ENCODE data around the gene STAT5A.

GRCh38 chr17:42354956-42355843 lies 66.9 kb downstream of the STAT5A start:
- TF ChIP-seq CTCF (IDR thresholded peaks at IDR 0.05; ENCODE audit: insufficient read depth, low read length): no peak
- no peak for TF ChIP-seq SPI1 (IDR thresholded peaks at IDR 0.05; ENCODE audit: borderline replicate concordance, low read depth)
- TF ChIP-seq REST (IDR thresholded peaks at IDR 0.05; ENCODE audit: insufficient replicate concordance, low read depth): no peak
- no peak for TF ChIP-seq POLR2AphosphoS5 (IDR thresholded peaks at IDR 0.05; ENCODE audit: low read depth)
- no peak for TF ChIP-seq GABPA (IDR thresholded peaks at IDR 0.05; ENCODE audit: low read depth)
